Measurements from ENCODE around the gene DGUOK.

- TF ChIP-seq RFX5 (IDR thresholded peaks at IDR 0.05; ENCODE audit: low read depth, low read length) (no peak), BCLAF1 (IDR thresholded peaks at IDR 0.05) (no peak)
These were observed 25.5 kb upstream of the DGUOK start for GRCh38 chr2:73901143-73901542.

Data from GM12878 (cell line).